Hepatocyte (in vitro differentiated cells): ENCODE results near the gene NOP56.

Experiments
- CTCF ChIP-seq: fragments of 200-600 bp; sonication (generic); IDR thresholded peaks from 2 replicates; pipeline ENCODE4 v1.5.1; 2016; ENCODE audit warnings: antibody characterized with exemption, mild to moderate bottlenecking; ENCODE audit not compliant: poor library complexity
- EZH2 ChIP-seq: fragments of 200-600 bp; sonication (generic); IDR thresholded peaks from 2 replicates; pipeline ENCODE4 v1.6.1; 2016; ENCODE audit warnings: antibody characterized with exemption, mild to moderate bottlenecking, borderline replicate concordance
- EZH2phosphoT487 ChIP-seq: fragments of 200-600 bp; sonication (generic); IDR thresholded peaks from one replicate; pipeline ENCODE4 v1.6.1; 2018; ENCODE audit warnings: antibody characterized with exemption, mild to moderate bottlenecking, low read depth, moderate library complexity; ENCODE audit not compliant: unreplicated experiment, severe bottlenecking

GRCh38 chr20:2694008-2694471 is 41.6 kb downstream of the NOP56 start:
- no peak for TF ChIP-seq CTCF
- no peak for TF ChIP-seq EZH2
- TF ChIP-seq EZH2phosphoT487: no peak
